ENCODE data around the gene CSNK1G2.

DNA sequence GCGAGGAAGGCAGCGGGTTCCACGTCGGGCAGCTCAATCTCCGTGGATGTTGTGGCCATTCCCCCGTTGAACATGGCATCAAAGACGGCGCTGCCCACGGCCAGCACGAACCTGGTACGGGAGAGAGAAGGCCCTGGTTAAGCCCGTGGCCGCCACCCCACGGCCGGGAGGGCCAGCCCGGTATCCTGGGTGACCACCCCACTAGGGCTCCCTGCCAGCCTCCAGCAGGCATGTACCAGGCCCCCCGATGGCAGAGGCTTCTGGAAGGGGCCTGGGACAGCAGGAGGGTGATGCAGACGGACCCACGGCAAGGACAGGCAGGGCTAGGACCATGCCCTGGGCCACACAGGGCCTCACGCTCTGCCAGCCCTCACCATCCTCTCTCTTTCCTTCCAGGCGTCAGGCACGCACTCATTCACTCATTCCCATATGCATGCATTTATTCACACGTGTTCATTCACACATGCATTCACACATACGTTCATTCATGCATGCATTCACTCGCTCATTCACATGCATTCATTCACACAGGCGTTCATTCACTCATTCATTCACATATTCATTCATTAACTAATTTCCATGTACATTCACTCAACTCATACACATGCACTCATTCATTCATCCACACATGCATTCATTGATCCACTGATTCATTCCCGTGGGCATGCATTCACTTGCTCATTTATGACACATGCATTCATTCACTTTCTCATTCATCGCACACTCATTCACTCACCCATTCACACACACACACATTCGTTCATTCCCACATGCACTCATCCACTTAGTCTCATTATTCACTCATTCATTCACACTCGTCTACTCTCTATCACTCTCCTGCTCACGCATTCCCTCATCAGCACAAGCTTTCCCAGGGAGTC, 56.6 kb downstream of the CSNK1G2 start:
- TF ChIP-seq, protein P1, sequence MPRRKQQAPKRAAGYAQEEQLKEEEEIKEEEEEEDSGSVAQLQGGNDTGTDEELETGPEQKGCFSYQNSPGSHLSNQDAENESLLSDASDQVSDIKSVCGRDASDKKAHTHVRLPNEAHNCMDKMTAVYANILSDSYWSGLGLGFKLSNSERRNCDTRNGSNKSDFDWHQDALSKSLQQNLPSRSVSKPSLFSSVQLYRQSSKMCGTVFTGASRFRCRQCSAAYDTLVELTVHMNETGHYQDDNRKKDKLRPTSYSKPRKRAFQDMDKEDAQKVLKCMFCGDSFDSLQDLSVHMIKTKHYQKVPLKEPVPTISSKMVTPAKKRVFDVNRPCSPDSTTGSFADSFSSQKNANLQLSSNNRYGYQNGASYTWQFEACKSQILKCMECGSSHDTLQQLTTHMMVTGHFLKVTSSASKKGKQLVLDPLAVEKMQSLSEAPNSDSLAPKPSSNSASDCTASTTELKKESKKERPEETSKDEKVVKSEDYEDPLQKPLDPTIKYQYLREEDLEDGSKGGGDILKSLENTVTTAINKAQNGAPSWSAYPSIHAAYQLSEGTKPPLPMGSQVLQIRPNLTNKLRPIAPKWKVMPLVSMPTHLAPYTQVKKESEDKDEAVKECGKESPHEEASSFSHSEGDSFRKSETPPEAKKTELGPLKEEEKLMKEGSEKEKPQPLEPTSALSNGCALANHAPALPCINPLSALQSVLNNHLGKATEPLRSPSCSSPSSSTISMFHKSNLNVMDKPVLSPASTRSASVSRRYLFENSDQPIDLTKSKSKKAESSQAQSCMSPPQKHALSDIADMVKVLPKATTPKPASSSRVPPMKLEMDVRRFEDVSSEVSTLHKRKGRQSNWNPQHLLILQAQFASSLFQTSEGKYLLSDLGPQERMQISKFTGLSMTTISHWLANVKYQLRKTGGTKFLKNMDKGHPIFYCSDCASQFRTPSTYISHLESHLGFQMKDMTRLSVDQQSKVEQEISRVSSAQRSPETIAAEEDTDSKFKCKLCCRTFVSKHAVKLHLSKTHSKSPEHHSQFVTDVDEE (CRISPR knock-in tag; IDR thresholded peaks at IDR 0.05), result no peak
- TF ChIP-seq TCF4 (CRISPR knock-in tag; IDR thresholded peaks at IDR 0.05; ENCODE audit: borderline replicate concordance) (no peak), ZNF8 (CRISPR knock-in tag; IDR thresholded peaks at IDR 0.05) (no peak), ZNF565 (CRISPR knock-in tag; conservative IDR thresholded peaks at IDR 0.05; ENCODE audit: low read depth) (no peak), RARB (CRISPR knock-in tag; IDR thresholded peaks at IDR 0.05) (no peak), ZC3H10 (CRISPR knock-in tag; IDR thresholded peaks at IDR 0.05) (no peak)
- TF ChIP-seq, protein P2, sequence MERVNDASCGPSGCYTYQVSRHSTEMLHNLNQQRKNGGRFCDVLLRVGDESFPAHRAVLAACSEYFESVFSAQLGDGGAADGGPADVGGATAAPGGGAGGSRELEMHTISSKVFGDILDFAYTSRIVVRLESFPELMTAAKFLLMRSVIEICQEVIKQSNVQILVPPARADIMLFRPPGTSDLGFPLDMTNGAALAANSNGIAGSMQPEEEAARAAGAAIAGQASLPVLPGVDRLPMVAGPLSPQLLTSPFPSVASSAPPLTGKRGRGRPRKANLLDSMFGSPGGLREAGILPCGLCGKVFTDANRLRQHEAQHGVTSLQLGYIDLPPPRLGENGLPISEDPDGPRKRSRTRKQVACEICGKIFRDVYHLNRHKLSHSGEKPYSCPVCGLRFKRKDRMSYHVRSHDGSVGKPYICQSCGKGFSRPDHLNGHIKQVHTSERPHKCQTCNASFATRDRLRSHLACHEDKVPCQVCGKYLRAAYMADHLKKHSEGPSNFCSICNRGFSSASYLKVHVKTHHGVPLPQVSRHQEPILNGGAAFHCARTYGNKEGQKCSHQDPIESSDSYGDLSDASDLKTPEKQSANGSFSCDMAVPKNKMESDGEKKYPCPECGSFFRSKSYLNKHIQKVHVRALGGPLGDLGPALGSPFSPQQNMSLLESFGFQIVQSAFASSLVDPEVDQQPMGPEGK (CRISPR knock-in tag; IDR thresholded peaks at IDR 0.05; ENCODE audit: borderline replicate concordance), result no peak

Measured in SK-N-SH treated with all-trans-retinoic acid at 6 μM for 48 hours (cell line).